Testis (tissue), 2 donors: Measurements from ENCODE around the gene GALNT5.

Experiments used
- CTCF ChIP-seq, 3 experiments: fragments of 450-650 bp in 2 of 3; fragments of 200-600 bp in 1 of 3; sonication (generic) in 1 of 3; IDR thresholded peaks; one replicate each; pipeline ENCODE4 v1.5.1; 2016 to 2019; ENCODE audit warnings: antibody characterized with exemption in 3 of 3, mild to moderate bottlenecking in 2 of 3, moderate library complexity in 1 of 3
- POLR2A ChIP-seq: fragments of 450-650 bp; IDR thresholded peaks from one replicate; pipeline ENCODE4 v1.6.1; 2017; ENCODE audit warnings: antibody characterized with exemption, mild to moderate bottlenecking, moderate library complexity

GRCh38 chr2:157320409-157320808 lies 62.9 kb downstream of the GALNT5 start:
- TF ChIP-seq CTCF (IDR thresholded peaks at IDR 0.05) (no peak), POLR2A (no peak)
